Liver (tissue), 9 donors: ENCODE measurements around the gene CCDC187. TPM values are rescaled to one million over a fixed set of nuclear protein-coding genes. Genes with fewer than 3 reads are reported as not detected.

ENCODE experiments used
- DNase-seq: peaks from one replicate; pipeline ENCODE4 v3.0.0-alpha.2; 2017; ENCODE audit warnings: low spot score
- H3K27ac ChIP-seq, 2 donors: one replicate each; pipeline ENCODE4 v1.7.0; 2013; ENCODE audit warnings: inconsistent platforms in 2 of 2, low read length in 2 of 2, control low read depth in 1 of 2, low read depth in 1 of 2, mild to moderate bottlenecking in 1 of 2
- H3K27me3 ChIP-seq, 4 donors: one replicate each; pipeline versions ENCODE4 v1.6.1 to v1.7.0; 2013; ENCODE audit warnings: low read length in 3 of 4, inconsistent platforms in 1 of 4, mild to moderate bottlenecking in 1 of 4, moderate library complexity in 1 of 4; ENCODE audit not compliant: control insufficient read depth in 4 of 4, insufficient read depth in 4 of 4
- H3K36me3 ChIP-seq, 4 donors: one replicate each; pipeline versions ENCODE4 v1.6.1 to v1.7.0; 2013; ENCODE audit warnings: low read length in 3 of 4, mild to moderate bottlenecking in 3 of 4, low read depth in 1 of 4, moderate library complexity in 1 of 4; ENCODE audit not compliant: control insufficient read depth in 4 of 4, insufficient read depth in 3 of 4
- H3K4me1 ChIP-seq, 4 donors: one replicate each; pipeline versions ENCODE4 v1.6.1 to v1.7.0; 2013; ENCODE audit warnings: low read length in 3 of 4, mild to moderate bottlenecking in 3 of 4, moderate library complexity in 1 of 4; ENCODE audit not compliant: control insufficient read depth in 4 of 4, insufficient read depth in 4 of 4
- H3K4me3 ChIP-seq, 3 donors: one replicate each; pipeline versions ENCODE4 v1.6.1 to v1.7.0; 2013; ENCODE audit warnings: low read length in 3 of 3, control low read depth in 1 of 3, low read depth in 1 of 3, mild to moderate bottlenecking in 1 of 3
- H3K9ac ChIP-seq, 2 donors: one replicate each; pipeline ENCODE4 v1.7.0; 2013; ENCODE audit warnings: low read length in 2 of 2, mild to moderate bottlenecking in 2 of 2, moderate library complexity in 2 of 2, control low read depth in 1 of 2, low read depth in 1 of 2
- H3K9me3 ChIP-seq, 4 donors: one replicate each; pipeline versions ENCODE4 v1.6.1 to v1.7.0; 2013; ENCODE audit warnings: low read length in 3 of 4; ENCODE audit not compliant: control insufficient read depth in 4 of 4
- ATF3 ChIP-seq: IDR thresholded peaks from 2 replicates; pipeline ENCODE4 v1.6.1; 2016; ENCODE audit warnings: antibody characterized with exemption
- CTCF ChIP-seq: fragments of 150-350 bp; IDR thresholded peaks from 2 replicates; pipeline ENCODE4 v1.5.1; 2017; ENCODE audit warnings: improper control_type of control experiment, low read depth, low read length; ENCODE audit not compliant: missing input control
- EGR1 ChIP-seq, 2 donors: IDR thresholded peaks; 2 replicates each; pipeline ENCODE4 v1.6.1; 2016 to 2018; ENCODE audit warnings: antibody characterized with exemption in 2 of 2, low read depth in 2 of 2
- FOXA1 ChIP-seq: IDR thresholded peaks from 2 replicates; pipeline ENCODE4 v1.6.1; 2016; ENCODE audit warnings: antibody characterized with exemption
- FOXA2 ChIP-seq: IDR thresholded peaks from 2 replicates; pipeline ENCODE4 v1.6.1; 2016; ENCODE audit warnings: antibody characterized with exemption
- HNF4G ChIP-seq: IDR thresholded peaks from 2 replicates; pipeline ENCODE4 v1.6.1; 2016; ENCODE audit warnings: antibody characterized with exemption
- JUND ChIP-seq, 2 donors: IDR thresholded peaks; 2 replicates each; pipeline ENCODE4 v1.6.1; 2016; ENCODE audit warnings: antibody characterized with exemption in 2 of 2
- NR2F2 ChIP-seq: IDR thresholded peaks from 2 replicates; pipeline ENCODE4 v1.6.1; 2016; ENCODE audit warnings: antibody characterized with exemption
- RAD21 ChIP-seq, 2 donors: IDR thresholded peaks; 2 replicates each; pipeline ENCODE4 v1.6.1; 2016; ENCODE audit warnings: antibody characterized with exemption in 2 of 2, mild to moderate bottlenecking in 2 of 2
- REST ChIP-seq: IDR thresholded peaks from 2 replicates; pipeline ENCODE4 v1.6.1; 2016; ENCODE audit warnings: antibody characterized with exemption, mild to moderate bottlenecking
- RXRA ChIP-seq, 2 donors: IDR thresholded peaks; 2 replicates each; pipeline ENCODE4 v1.6.1; 2017 to 2018; ENCODE audit warnings: antibody characterized with exemption in 2 of 2, mild to moderate bottlenecking in 1 of 2
- SP1 ChIP-seq: IDR thresholded peaks from 2 replicates; pipeline ENCODE4 v1.6.1; 2018; ENCODE audit warnings: antibody characterized with exemption, mild to moderate bottlenecking
- TAF1 ChIP-seq: conservative IDR thresholded peaks from 2 replicates; pipeline ENCODE4 v1.6.1; 2016; ENCODE audit warnings: antibody characterized with exemption, mild to moderate bottlenecking
- YY1 ChIP-seq: IDR thresholded peaks from 2 replicates; pipeline ENCODE4 v1.6.1; 2016; ENCODE audit warnings: antibody characterized with exemption, mild to moderate bottlenecking
- WGBS: extraction: QIAGEN DNeasy Blood & Tissue Kit; methylation state at CpG from one replicate; pipeline ENCODE4 v1.1.7; 2013; 5-methylcytosine and 5-hydroxymethylcytosine counted together
- polyA plus RNA-seq, 2 donors: library from polyadenylated mRNA; stranded (reverse) in 1 of 2; unstranded in 1 of 2; fragments of 200-250 nt in 1 of 2; fragments of >200 nt in 1 of 2; fragmentation: Nextera tagmentation in 1 of 2; extraction: Ambion mirVana in 1 of 2; gene quantifications; one replicate each; pipeline versions ENCODE4 v1.2.1 to v1.2.3, GENCODE V29; 2013 to 2015
- total RNA-seq, 2 donors: library from RNA; depleted of rRNA; stranded (reverse); fragments of >200 nt; gene quantifications; one replicate each; pipeline ENCODE4 v1.2.3, GENCODE V29; 2014
- TF ChIP-seq, protein P1 (sequence below): IDR thresholded peaks from 2 replicates; pipeline ENCODE4 v1.6.1; 2016; ENCODE audit warnings: antibody characterized with exemption
- TF ChIP-seq, protein P2 (sequence below): IDR thresholded peaks from 2 replicates; pipeline ENCODE4 v1.6.1; 2016; ENCODE audit warnings: antibody characterized with exemption
- donor health status: healthy.
- donor health status: healthy.
- donor health status: healthy.
- donor health status: healthy.
- donor health status: healthy.

CCDC187 gene
- total and polyA plus RNA-seq, 4 donors = 0.05 TPM; not detected in 3

GRCh38 chr9:136218673-136219072 is 85.2 kb downstream of the CCDC187 start:
- no peak for DNase-seq
- H3K36me3 ChIP-seq = peaks cover 9 to 31% (median 13%) of the 10 kb centered on the region in 4 donors
- WGBS = 96% methylated on average over 15 of the region's 15 CpGs

GRCh38 chr9:136218271-136218670 is 85.6 kb downstream of the CCDC187 start:
- TF ChIP-seq NR2F2 (no peak), CTCF (no peak), ATF3 (no peak), RXRA (IDR thresholded peaks at IDR 0.05) (no peak), FOXA2 (no peak), HNF4G (no peak), FOXA1 (no peak), TAF1 (no peak), RAD21 (IDR thresholded peaks at IDR 0.05) (no peak), YY1 (no peak)
- TF ChIP-seq, protein P1, sequence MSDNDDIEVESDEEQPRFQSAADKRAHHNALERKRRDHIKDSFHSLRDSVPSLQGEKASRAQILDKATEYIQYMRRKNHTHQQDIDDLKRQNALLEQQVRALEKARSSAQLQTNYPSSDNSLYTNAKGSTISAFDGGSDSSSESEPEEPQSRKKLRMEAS = no peak
- no peaks in the 10 kb centered on the region for H3K27me3 ChIP-seq
- H3K27ac ChIP-seq = no peak overlapping the region
- H3K36me3 ChIP-seq = peaks cover 8 to 27% (median 13%) of the 10 kb centered on the region in 4 donors
- no peak overlapping the region for H3K4me3 ChIP-seq
- H3K9me3 ChIP-seq = peaks cover 0 to 4% (median 0%) of the 10 kb centered on the region in 4 donors
- H3K9ac ChIP-seq = no peak overlapping the region
- DNase-seq = no peak
- H3K4me1 ChIP-seq = no peaks in the 10 kb centered on the region
- WGBS = 97% methylated on average over 16 of the region's 16 CpGs

More at GRCh38 chr9:136218673-136219072, 85.2 kb downstream of the CCDC187 start:
- H3K27me3 ChIP-seq = no peaks in the 10 kb centered on the region
- no peak overlapping the region for H3K27ac ChIP-seq
- H3K4me3 ChIP-seq = no peak overlapping the region
- H3K9ac ChIP-seq = no peak overlapping the region
- H3K9me3 ChIP-seq = peaks cover 0 to 4% (median 0%) of the 10 kb centered on the region in 4 donors
- H3K4me1 ChIP-seq = no peaks in the 10 kb centered on the region
- TF ChIP-seq REST (no peak), SP1 (no peak), RXRA (IDR thresholded peaks at IDR 0.05) (no peak), JUND (IDR thresholded peaks at IDR 0.05) (no peak), EGR1 (IDR thresholded peaks at IDR 0.05; ENCODE audit: low read depth in 2 of 2) (no peak), TAF1 (no peak)
- TF ChIP-seq, protein P2, sequence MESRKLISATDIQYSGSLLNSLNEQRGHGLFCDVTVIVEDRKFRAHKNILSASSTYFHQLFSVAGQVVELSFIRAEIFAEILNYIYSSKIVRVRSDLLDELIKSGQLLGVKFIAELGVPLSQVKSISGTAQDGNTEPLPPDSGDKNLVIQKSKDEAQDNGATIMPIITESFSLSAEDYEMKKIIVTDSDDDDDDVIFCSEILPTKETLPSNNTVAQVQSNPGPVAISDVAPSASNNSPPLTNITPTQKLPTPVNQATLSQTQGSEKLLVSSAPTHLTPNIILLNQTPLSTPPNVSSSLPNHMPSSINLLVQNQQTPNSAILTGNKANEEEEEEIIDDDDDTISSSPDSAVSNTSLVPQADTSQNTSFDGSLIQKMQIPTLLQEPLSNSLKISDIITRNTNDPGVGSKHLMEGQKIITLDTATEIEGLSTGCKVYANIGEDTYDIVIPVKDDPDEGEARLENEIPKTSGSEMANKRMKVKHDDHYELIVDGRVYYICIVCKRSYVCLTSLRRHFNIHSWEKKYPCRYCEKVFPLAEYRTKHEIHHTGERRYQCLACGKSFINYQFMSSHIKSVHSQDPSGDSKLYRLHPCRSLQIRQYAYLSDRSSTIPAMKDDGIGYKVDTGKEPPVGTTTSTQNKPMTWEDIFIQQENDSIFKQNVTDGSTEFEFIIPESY = no peak
